ENCODE results near the gene ASPDH.

Gene ASPDH

GRCh38 chr19:50513746-50514345, at the start of gene ASPDH:
Gene ASPDH (minus strand): TSS chr19:50513913. CDS start chr19:50513823, 90 bp downstream.
- DNase-seq (ENCODE audit: insufficient read length, low spot score) (no peak), FAIRE-seq (no peak)

- FAIRE-seq (no peak), DNase-seq (ENCODE audit: insufficient read length, low spot score) (no peak)
These were observed 49.3 kb upstream of the ASPDH start for GRCh38 chr19:50562996-50563395.

- DNase-seq (ENCODE audit: insufficient read length, low spot score): no peak
- FAIRE-seq: no peak
These were observed 48.6 kb upstream of the ASPDH start for GRCh38 chr19:50562329-50562728.

- FAIRE-seq (no peak), DNase-seq (ENCODE audit: insufficient read length, low spot score) (no peak)
These were observed 45.9 kb upstream of the ASPDH start for GRCh38 chr19:50559636-50560035.

GRCh38 chr19:50558449-50558848, 44.7 kb upstream of the ASPDH start:
- FAIRE-seq (no peak), DNase-seq (ENCODE audit: insufficient read length, low spot score) (no peak)

- FAIRE-seq (no peak), DNase-seq (ENCODE audit: insufficient read length, low spot score) (no peak)
These were observed 44.3 kb upstream of the ASPDH start for GRCh38 chr19:50558039-50558438.

- no peak for FAIRE-seq
These were observed 43.4 kb upstream of the ASPDH start for GRCh38 chr19:50557009-50557613.

GRCh38 chr19:50556282-50557008, 42.7 kb upstream of the ASPDH start:
- FAIRE-seq (no peak), DNase-seq (ENCODE audit: insufficient read length, low spot score) (peak; percentile 93)

More at GRCh38 chr19:50557009-50557613, 43.4 kb upstream of the ASPDH start:
- no peak for DNase-seq (ENCODE audit: insufficient read length, low spot score)

GRCh38 chr19:50555450-50556281, 42.0 kb upstream of the ASPDH start:
- FAIRE-seq (no peak), DNase-seq (ENCODE audit: insufficient read length, low spot score) (no peak)

GRCh38 chr19:50555033-50555432, 41.3 kb upstream of the ASPDH start:
- DNase-seq (ENCODE audit: insufficient read length, low spot score) (no peak), FAIRE-seq (no peak)

- DNase-seq (ENCODE audit: insufficient read length, low spot score): no peak
- no peak for FAIRE-seq
These were observed 40.5 kb upstream of the ASPDH start for GRCh38 chr19:50554212-50554611.

- FAIRE-seq: no peak
- DNase-seq (ENCODE audit: insufficient read length, low spot score): no peak
These were observed 39.5 kb upstream of the ASPDH start for GRCh38 chr19:50553134-50553703.

GRCh38 chr19:50552540-50552939, 38.8 kb upstream of the ASPDH start:
- no peak for DNase-seq (ENCODE audit: insufficient read length, low spot score)
- no peak for FAIRE-seq

- DNase-seq (ENCODE audit: insufficient read length, low spot score) (no peak), FAIRE-seq (no peak)
These were observed 38.0 kb upstream of the ASPDH start for GRCh38 chr19:50551715-50552187.

- FAIRE-seq (no peak), DNase-seq (ENCODE audit: insufficient read length, low spot score) (no peak)
These were observed 37.5 kb upstream of the ASPDH start for GRCh38 chr19:50551034-50551714.

- DNase-seq (ENCODE audit: insufficient read length, low spot score) (no peak), FAIRE-seq (no peak)
These were observed 36.9 kb upstream of the ASPDH start for GRCh38 chr19:50550594-50550966.

- DNase-seq (ENCODE audit: insufficient read length, low spot score) (no peak), FAIRE-seq (no peak)
These were observed 36.3 kb upstream of the ASPDH start for GRCh38 chr19:50549927-50550593.

- no peak for FAIRE-seq
- DNase-seq (ENCODE audit: insufficient read length, low spot score): no peak
These were observed 35.6 kb upstream of the ASPDH start for GRCh38 chr19:50549059-50549926.
